ENCODE measurements around the gene DTNA.
A peak's percentile ranks its signal among the peaks of the same experiment; 100 is the strongest.

DTNA gene

DNA sequence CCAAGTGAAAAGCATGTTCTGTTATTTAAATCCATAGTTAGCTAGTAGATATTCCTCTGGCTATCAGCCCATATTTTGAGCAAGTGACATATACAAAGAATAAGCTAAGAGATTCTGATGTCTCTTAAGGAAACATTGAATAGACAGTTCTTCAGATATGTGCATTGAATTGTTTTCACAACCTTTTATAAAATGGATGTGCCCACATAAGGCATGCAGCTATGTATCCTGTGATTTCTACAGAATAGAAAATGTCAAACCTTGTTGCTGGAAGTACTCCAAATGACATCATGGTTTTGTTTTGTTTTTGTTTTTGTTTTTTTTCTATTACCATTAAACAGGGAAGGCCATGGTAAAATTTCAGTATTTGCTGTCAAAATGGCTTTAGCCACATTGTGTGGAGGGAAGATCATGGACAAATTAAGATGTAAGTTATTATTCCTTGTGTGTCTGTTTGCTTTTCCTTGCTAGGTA lies 95.8 kb downstream of the DTNA start:
- CTCF ChIA-PET = interaction anchor here (0.6 kb wide), 1 partner anchor 267 kb away, joined by 3 read pairs; no protein-coding TSS in a partner anchor
- TF ChIP-seq CTCF (conservative IDR thresholded peaks at IDR 0.05; ENCODE audit: low read depth) = no peak
- H3K27ac ChIP-seq = no peak overlapping the region
- DNase-seq (ENCODE audit: low spot score) = no peak
- POLR2A ChIA-PET (ENCODE audit: low non-redundant PET) = no interaction called here

DNA sequence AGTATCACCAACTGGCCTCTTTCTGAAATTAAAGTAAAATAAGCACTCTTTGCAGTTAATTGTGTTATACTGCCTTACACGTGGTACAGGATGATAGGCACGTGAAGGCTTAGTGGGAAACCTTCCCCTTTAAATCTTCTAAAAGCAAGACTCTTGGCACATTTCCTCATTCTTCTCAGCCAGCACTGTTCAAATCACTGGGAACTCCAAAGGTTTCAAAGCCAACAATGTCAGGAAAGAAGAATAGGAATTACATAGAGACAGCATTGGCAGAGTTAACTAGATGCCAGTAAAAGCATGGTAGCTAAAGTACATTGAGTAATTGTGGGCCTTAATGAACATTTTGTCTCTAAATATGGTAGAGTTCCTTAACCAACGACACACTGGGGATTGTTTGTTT lies 96.4 kb downstream of the DTNA start:
- ChIA-PET CTCF (no interaction called here), POLR2A (ENCODE audit: low non-redundant PET) (no interaction called here)
- TF ChIP-seq CTCF (conservative IDR thresholded peaks at IDR 0.05; ENCODE audit: low read depth) = no peak
- H3K27ac ChIP-seq = no peak overlapping the region
- DNase-seq (ENCODE audit: low spot score) = no peak

DNA sequence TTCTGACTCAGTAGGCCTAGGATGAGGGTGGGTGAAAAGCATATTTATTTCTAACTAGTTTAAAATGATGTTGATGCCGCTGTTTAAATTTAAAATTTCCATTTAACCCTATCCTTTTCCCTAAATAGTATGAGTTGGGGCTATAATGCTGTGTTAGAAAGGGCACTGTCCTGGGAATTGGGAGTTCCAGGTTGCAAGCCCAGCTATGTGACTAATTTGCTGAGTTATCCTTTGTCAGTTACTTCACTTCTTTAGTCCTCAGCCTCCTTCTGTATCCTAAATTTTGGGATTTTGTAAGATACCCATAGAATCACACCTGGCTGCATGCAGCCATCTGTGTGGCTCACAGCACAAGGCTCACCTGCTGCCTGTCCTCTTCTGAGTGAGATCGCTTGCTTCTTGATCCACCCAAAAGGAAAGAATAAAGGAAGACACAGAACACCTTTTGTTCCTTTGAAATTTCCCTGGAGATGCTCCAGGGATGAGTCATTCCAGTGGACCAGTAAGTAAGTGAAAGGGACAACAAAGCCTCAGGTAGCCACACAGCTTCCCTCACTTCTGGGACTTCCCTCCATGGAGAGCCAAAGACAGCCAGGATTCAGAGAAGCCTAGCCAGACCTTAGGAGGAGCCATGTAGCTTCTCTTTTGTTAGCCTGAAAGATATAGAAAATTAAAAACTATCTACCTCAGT lies 97.2 kb downstream of the DTNA start:
- no peak for TF ChIP-seq CTCF (conservative IDR thresholded peaks at IDR 0.05; ENCODE audit: low read depth)
- DNase-seq (ENCODE audit: low spot score) = no peak
- ChIA-PET CTCF (interaction anchor here (0.9 kb wide), 1 partner anchor 146 kb away, joined by 4 read pairs; no protein-coding TSS in a partner anchor), POLR2A (ENCODE audit: low non-redundant PET) (no interaction called here)
- no peak overlapping the region for H3K27ac ChIP-seq

- POLR2A ChIA-PET (ENCODE audit: low non-redundant PET) = no interaction called here
- TF ChIP-seq CTCF (conservative IDR thresholded peaks at IDR 0.05; ENCODE audit: low read depth) = no peak
- DNase-seq (ENCODE audit: low spot score) = no peak
- CTCF ChIA-PET = interaction anchor here (0.9 kb wide), 1 partner anchor 147 kb away, joined by 4 read pairs; no protein-coding TSS in a partner anchor
- no peak overlapping the region for H3K27ac ChIP-seq
Measured at GRCh38 chr18:34808389-34808788, 98.3 kb downstream of the DTNA start.

- POLR2A ChIA-PET (ENCODE audit: low non-redundant PET) = no interaction called here
- DNase-seq (ENCODE audit: low spot score) = no peak
Measured at GRCh38 chr18:34809451-34810072, 99.5 kb downstream of the DTNA start.

DNA sequence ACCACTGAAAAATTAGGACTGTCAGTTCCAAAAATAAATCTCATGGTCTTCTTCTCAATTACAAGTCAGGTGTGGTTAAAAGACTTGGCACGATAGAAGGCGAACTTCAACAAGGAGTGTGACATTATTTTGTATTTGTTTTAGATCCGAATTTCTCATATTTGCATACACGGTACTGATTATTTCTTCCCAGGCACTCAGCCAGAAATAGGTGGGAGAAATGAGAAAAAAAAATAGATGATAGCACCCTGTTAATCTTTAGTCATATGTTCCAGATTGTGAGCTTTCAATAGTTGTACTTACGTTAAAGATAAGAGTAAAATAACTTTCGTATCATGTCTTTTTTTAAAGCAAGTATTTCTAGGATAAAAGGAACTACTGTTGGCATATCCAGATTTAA lies 106.1 kb downstream of the DTNA start:
- no peak overlapping the region for H3K27ac ChIP-seq
- DNase-seq (ENCODE audit: low spot score) = no peak
- CTCF ChIA-PET = no interaction called here
- TF ChIP-seq CTCF (conservative IDR thresholded peaks at IDR 0.05; ENCODE audit: low read depth) = no peak
- POLR2A ChIA-PET (ENCODE audit: low non-redundant PET) = no interaction called here

More at GRCh38 chr18:34809451-34810072, 99.5 kb downstream of the DTNA start:
- CTCF ChIA-PET = no interaction called here
- peak; percentile 20; the same call in 1 of the 2 replicates for TF ChIP-seq CTCF (conservative IDR thresholded peaks at IDR 0.05; ENCODE audit: low read depth)
- no peak overlapping the region for H3K27ac ChIP-seq

Data from RWPE1 (cell line).